Fibroblast of pulmonary artery (primary cell): ENCODE results near the gene IBA57.
A peak's percentile ranks its signal among the peaks of the same experiment; 100 is the strongest.

Source experiments
- DNase-seq: peaks from one replicate; pipeline ENCODE4 v3.0.0-alpha.2; 2010; ENCODE audit warnings: low read depth
- H3K4me3 ChIP-seq: replicated peaks from 2 replicates; pipeline ENCODE4 v1.5.1; 2011; ENCODE audit warnings: low read depth, mild to moderate bottlenecking, control low read depth, low read length, moderate library complexity
- CTCF ChIP-seq: IDR thresholded peaks from 2 replicates; pipeline ENCODE4 v1.5.1; 2011; ENCODE audit warnings: mild to moderate bottlenecking, control low read depth, low read length, inconsistent platforms; ENCODE audit errors: missing control alignments

Gene IBA57

GRCh38 chr1:228123505-228123904, 42.1 kb upstream of the IBA57 start:
- no peak overlapping the region for H3K4me3 ChIP-seq
- TF ChIP-seq CTCF = no peak
- DNase-seq = no peak

GRCh38 chr1:228125185-228125584, 40.4 kb upstream of the IBA57 start:
- TF ChIP-seq CTCF = no peak
- no peak overlapping the region for H3K4me3 ChIP-seq
- no peak for DNase-seq

GRCh38 chr1:228131766-228132165, 33.8 kb upstream of the IBA57 start:
- H3K4me3 ChIP-seq = no peak overlapping the region
- TF ChIP-seq CTCF = no peak
- no peak for DNase-seq

- no peak for DNase-seq
- no peak overlapping the region for H3K4me3 ChIP-seq
- TF ChIP-seq CTCF = no peak
These were observed 31.0 kb upstream of the IBA57 start for GRCh38 chr1:228134591-228134990.

- TF ChIP-seq CTCF = no peak
- no peak overlapping the region for H3K4me3 ChIP-seq
- DNase-seq = no peak
These were observed 28.7 kb upstream of the IBA57 start for GRCh38 chr1:228136901-228137300.

GRCh38 chr1:228139406-228139930, 26.1 kb upstream of the IBA57 start:
- TF ChIP-seq CTCF = no peak
- H3K4me3 ChIP-seq = peak overlapping the region; percentile 91
- DNase-seq = no peak

- H3K4me3 ChIP-seq = peak within 1 kb of the TSS; percentile 91
- peak; percentile 100 for DNase-seq
- no peak for TF ChIP-seq CTCF
These were observed 25.5 kb upstream of the IBA57 start, which contains the start of gene GUK1 for GRCh38 chr1:228139931-228140723. Gene GUK1, plus strand, starts transcription at chr1:228140279. Its CDS starts 24 bp downstream, at chr1:228140303.
